ENCODE measurements around the gene VCX. TPM values are rescaled to one million over a fixed set of nuclear protein-coding genes. Genes with fewer than 3 reads are reported as not detected.
"Not testable (repeated sequence)": the region's sequence is repeated elsewhere in the genome, so short reads cannot be mapped to it uniquely, and the experiment has no call there.

Gene VCX
- not detected for total RNA-seq

GRCh38 chrX:7842871-7843270, at the start of gene VCX:
VCX (plus strand) TSS chrX:7843171; CDS start chrX:7843204, 33 bp downstream.
- DNase-seq = not testable (repeated sequence)

- DNase-seq = no peak
Measured at GRCh38 chrX:7798327-7798726, 44.6 kb upstream of the VCX start.

- DNase-seq = no peak
Measured at GRCh38 chrX:7801711-7802110, 41.3 kb upstream of the VCX start.

GRCh38 chrX:7815166-7815805, 27.7 kb upstream of the VCX start:
- DNase-seq = no peak

GRCh38 chrX:7828594-7828993, 14.4 kb upstream of the VCX start:
- no peak for DNase-seq

GRCh38 chrX:7841084-7841805, 1.7 kb upstream of the VCX start:
- no peak for DNase-seq

GRCh38 chrX:7852166-7852565, 9.2 kb downstream of the VCX start:
- no peak for DNase-seq

GRCh38 chrX:7872042-7872441, 29.1 kb downstream of the VCX start:
- DNase-seq = no peak

GRCh38 chrX:7876957-7877356, 34.0 kb downstream of the VCX start:
- no peak for DNase-seq

- no peak for DNase-seq
Measured at GRCh38 chrX:7889135-7889534, 46.2 kb downstream of the VCX start.

GRCh38 chrX:7889680-7890079, 46.7 kb downstream of the VCX start:
- DNase-seq = no peak

GRCh38 chrX:7891928-7892327, 49.0 kb downstream of the VCX start:
- DNase-seq = no peak

Measured in effector CD4-positive, alpha-beta T cell (primary cell).